GM12865 (cell line): ENCODE results near the gene SLC26A2.

Experiments used
- DNase-seq: peaks from one replicate; pipeline ENCODE4 v3.0.0; 2010; ENCODE audit warnings: low read depth
- H3K4me3 ChIP-seq: 2 replicates; pipeline ENCODE4 v1.5.1; 2011; ENCODE audit warnings: mild to moderate bottlenecking, low read depth, low read length, control low read depth
- TF ChIP-seq, protein P1 (sequence below): IDR thresholded peaks from 2 replicates; pipeline ENCODE4 v1.5.1; 2011; ENCODE audit warnings: low read length, control low read depth, low read depth, inconsistent platforms; ENCODE audit not compliant: insufficient read depth; ENCODE audit errors: missing control alignments

Gene SLC26A2

DNA sequence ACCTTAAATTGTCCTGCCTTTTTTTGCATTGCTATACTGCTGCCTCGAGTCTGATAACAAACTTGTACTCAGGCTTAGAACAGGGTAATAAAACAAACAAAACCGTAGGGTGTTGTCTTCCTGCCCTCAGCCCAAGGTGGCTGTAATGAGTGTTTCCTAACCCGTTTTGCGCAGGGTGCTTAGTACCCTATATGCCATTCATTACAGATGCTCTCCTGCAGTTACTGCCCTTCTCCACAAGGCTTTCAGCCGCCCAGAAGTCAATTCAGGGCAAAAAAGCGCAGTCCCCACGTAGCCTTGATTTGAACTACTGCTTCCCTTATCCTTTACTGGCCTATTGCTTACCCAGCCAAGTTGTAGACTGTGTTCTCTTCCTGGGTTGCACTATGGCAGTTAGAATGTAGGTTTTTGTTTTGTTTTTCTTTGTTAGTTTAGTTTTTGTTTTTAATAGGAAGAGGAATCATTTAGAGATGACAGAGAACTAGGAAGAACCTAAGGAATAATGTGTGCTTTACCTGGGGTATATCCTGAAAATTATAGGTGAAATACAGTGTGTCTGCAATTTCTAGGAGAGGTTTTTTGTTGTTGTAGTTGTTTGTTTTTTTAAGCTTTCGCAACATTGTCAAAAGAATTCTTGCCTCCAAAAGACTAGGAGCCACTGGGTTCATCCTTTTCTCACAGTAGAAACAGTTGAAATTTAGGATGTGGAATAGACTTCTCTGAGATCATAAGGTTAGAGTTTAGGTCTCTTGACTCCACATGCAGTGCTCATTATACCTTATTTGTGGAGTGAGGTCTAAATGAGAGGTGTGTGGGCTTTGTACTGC lies 41.3 kb downstream of the SLC26A2 start:
- H3K4me3 ChIP-seq: peak overlapping the region; percentile 66
- DNase-seq: peak; percentile 86
- TF ChIP-seq, protein P1, sequence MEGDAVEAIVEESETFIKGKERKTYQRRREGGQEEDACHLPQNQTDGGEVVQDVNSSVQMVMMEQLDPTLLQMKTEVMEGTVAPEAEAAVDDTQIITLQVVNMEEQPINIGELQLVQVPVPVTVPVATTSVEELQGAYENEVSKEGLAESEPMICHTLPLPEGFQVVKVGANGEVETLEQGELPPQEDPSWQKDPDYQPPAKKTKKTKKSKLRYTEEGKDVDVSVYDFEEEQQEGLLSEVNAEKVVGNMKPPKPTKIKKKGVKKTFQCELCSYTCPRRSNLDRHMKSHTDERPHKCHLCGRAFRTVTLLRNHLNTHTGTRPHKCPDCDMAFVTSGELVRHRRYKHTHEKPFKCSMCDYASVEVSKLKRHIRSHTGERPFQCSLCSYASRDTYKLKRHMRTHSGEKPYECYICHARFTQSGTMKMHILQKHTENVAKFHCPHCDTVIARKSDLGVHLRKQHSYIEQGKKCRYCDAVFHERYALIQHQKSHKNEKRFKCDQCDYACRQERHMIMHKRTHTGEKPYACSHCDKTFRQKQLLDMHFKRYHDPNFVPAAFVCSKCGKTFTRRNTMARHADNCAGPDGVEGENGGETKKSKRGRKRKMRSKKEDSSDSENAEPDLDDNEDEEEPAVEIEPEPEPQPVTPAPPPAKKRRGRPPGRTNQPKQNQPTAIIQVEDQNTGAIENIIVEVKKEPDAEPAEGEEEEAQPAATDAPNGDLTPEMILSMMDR: peak; percentile 63

DNA sequence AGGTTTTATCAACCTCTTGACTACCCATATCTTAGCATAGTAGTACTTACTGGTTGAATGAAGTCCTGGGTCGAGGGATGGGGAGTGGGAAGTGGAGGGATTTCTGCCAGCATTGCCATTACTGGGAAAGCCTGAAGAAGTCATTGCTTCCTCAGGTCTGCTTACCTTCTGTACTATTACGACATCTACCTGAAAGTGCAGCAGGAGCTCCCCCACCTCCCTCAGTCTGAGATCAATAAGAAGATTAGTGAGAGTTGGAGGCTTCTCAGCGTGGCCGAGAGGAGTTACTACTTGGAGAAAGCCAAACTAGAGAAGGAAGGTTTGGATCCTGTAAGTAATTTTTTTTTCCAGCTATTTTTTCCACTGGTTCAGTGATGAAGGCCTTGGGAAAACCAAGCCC lies 45.8 kb downstream of the SLC26A2 start:
- TF ChIP-seq, protein P1: no peak
- H3K4me3 ChIP-seq: no peak overlapping the region
- no peak for DNase-seq

GRCh38 chr5:150007050-150007449 lies 46.5 kb downstream of the SLC26A2 start:
- TF ChIP-seq, protein P1: no peak
- DNase-seq: no peak
- no peak overlapping the region for H3K4me3 ChIP-seq

- TF ChIP-seq, protein P1: no peak
- no peak overlapping the region for H3K4me3 ChIP-seq
- no peak for DNase-seq
Measured at GRCh38 chr5:150009671-150010387, 49.3 kb downstream of the SLC26A2 start.

DNA sequence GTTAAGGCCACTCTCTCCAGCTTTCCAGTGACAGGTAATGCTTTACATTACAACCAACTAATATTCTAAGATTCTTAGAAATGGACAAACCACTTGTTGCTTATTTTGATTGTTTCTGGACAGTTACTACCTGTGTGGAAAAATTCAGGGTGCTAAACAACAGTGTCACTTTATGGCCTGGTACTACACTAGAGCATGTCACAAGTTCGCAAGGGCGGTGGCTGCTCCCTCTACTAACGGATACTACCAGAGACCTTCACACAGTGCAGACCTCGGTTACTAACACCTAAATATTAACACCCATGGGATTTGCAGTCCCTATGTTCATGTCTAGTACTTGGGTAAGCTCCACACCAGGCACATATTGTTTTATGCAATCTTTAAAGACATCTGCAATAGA lies 53.4 kb downstream of the SLC26A2 start:
- H3K4me3 ChIP-seq: no peak overlapping the region
- DNase-seq: no peak
- TF ChIP-seq, protein P1: no peak

DNA sequence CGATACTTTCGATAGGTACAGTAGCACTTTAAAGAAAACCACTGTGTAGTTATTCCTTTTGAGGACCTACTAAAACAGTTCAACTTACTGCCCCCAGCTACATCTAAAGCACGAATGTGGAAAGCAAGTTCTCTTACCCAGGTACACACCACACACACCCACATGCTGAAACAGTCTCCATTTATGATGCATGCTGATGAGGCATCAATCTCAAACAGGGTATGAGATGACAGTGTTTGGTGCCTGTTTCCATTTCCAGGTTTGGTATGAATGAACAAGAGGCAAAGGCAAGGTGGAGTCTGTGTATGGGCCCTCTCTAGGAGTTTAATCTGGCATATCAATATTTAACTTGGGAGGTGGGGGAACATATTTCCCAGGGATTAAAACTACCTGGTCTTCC lies 53.9 kb downstream of the SLC26A2 start:
- DNase-seq: no peak
- TF ChIP-seq, protein P1: no peak
- no peak overlapping the region for H3K4me3 ChIP-seq
